ENCODE results near the gene FAM234B. TPM values are rescaled to one million over a fixed set of nuclear protein-coding genes. Genes with fewer than 3 reads are reported as not detected.

The FAM234B gene
- total RNA-seq, 2 donors from 2014 or later: 14.7 to 24.3 TPM

GRCh38 chr12:13099066-13099843 lies 55.1 kb downstream of the FAM234B start:
- Histone ChIP-seq H3K27ac (peak overlapping the region; percentile 43 to 51), H3K4me3 (no peak overlapping the region), H3K9me3 (no peaks in the 10 kb centered on the region), H3K4me1 (replicated peaks) (peaks cover 17% of the 10 kb centered on the region), H3K27me3 (replicated peaks; ENCODE audit: insufficient read depth) (no peaks in the 10 kb centered on the region), H3K36me3 (no peaks in the 10 kb centered on the region)
- intact Hi-C loops (cut with DNase I): loop anchor here (2.0 to 10.0 kb wide), 3 partner anchors 114 to 314 kb away; partner anchors contain the start of gene APOLD1
- no peak for DNase-seq (ENCODE audit: low spot score)
- WGBS: 58% methylated on average over 8 of the region's 8 CpGs
- TF ChIP-seq POLR2A (IDR thresholded peaks at IDR 0.05) (no peak), CTCF (IDR thresholded peaks at IDR 0.05) (no peak), POLR2AphosphoS5 (IDR thresholded peaks at IDR 0.05) (no peak)

- 78% methylated on average over 10 of the region's 10 CpGs for WGBS
Observed at GRCh38 chr12:13099844-13100604, 55.8 kb downstream of the FAM234B start.

GRCh38 chr12:13100605-13100881 lies 56.4 kb downstream of the FAM234B start:
- peak overlapping the region; percentile 46 to 48 for H3K4me3 ChIP-seq
- H3K27me3 ChIP-seq (replicated peaks; ENCODE audit: insufficient read depth): no peaks in the 10 kb centered on the region

More at GRCh38 chr12:13099844-13100604, 55.8 kb downstream of the FAM234B start:
- peak overlapping the region; percentile 94 to 95 for H3K27ac ChIP-seq
- no peak overlapping the region for H3K4me3 ChIP-seq
- intact Hi-C loops (cut with DNase I): loop anchor here (2.0 to 10.0 kb wide), 4 partner anchors 102 to 315 kb away; partner anchors contain the start of gene APOLD1
- H3K4me1 ChIP-seq (replicated peaks): peaks cover 17% of the 10 kb centered on the region
- TF ChIP-seq CTCF (IDR thresholded peaks at IDR 0.05) (no peak), POLR2AphosphoS5 (IDR thresholded peaks at IDR 0.05) (no peak), POLR2A (IDR thresholded peaks at IDR 0.05) (no peak)
- H3K27me3 ChIP-seq (replicated peaks; ENCODE audit: insufficient read depth): no peaks in the 10 kb centered on the region
- no peak for DNase-seq (ENCODE audit: low spot score)
- no peaks in the 10 kb centered on the region for H3K9me3 ChIP-seq
- no peaks in the 10 kb centered on the region for H3K36me3 ChIP-seq

GRCh38 chr12:13100882-13101769 lies 56.9 kb downstream of the FAM234B start:
- Histone ChIP-seq H3K27ac (peak overlapping the region; percentile 94 to 95), H3K4me3 (peak overlapping the region; percentile 46 to 48), H3K4me1 (replicated peaks) (peaks cover 17% of the 10 kb centered on the region), H3K36me3 (no peaks in the 10 kb centered on the region), H3K27me3 (replicated peaks; ENCODE audit: insufficient read depth) (no peaks in the 10 kb centered on the region), H3K9me3 (no peaks in the 10 kb centered on the region)
- intact Hi-C loops (cut with DNase I): loop anchor here (5.0 kb wide), 1 partner anchor 101 kb away; no protein-coding TSS in a partner anchor
- peak; percentile 86 for DNase-seq (ENCODE audit: low spot score)
- TF ChIP-seq POLR2AphosphoS5 (IDR thresholded peaks at IDR 0.05): peak; percentile 62
- peak in 1 of 4 experiments; percentile 21 for TF ChIP-seq CTCF (IDR thresholded peaks at IDR 0.05)
- peak; percentile 34 for TF ChIP-seq POLR2A (IDR thresholded peaks at IDR 0.05)
- 3% methylated on average over 41 of the region's 79 CpGs for WGBS

More at GRCh38 chr12:13100605-13100881, 56.4 kb downstream of the FAM234B start:
- intact Hi-C loops (cut with DNase I): loop anchor here (5.0 kb wide), 1 partner anchor 102 kb away; no protein-coding TSS in a partner anchor
- TF ChIP-seq CTCF (IDR thresholded peaks at IDR 0.05) (no peak), POLR2A (IDR thresholded peaks at IDR 0.05) (no peak), POLR2AphosphoS5 (IDR thresholded peaks at IDR 0.05) (no peak)
- no peak for DNase-seq (ENCODE audit: low spot score)
- Histone ChIP-seq H3K9me3 (no peaks in the 10 kb centered on the region), H3K36me3 (no peaks in the 10 kb centered on the region), H3K4me1 (replicated peaks) (peaks cover 17% of the 10 kb centered on the region), H3K27ac (peak overlapping the region; percentile 94 to 95)
- 22% methylated on average over 6 of the region's 6 CpGs for WGBS
